Activated T-helper 1 cell treated with anti-CD3 and anti-CD28 coated beads, Interleukin-2, amount 50 U/mL, for 16 hours (primary cell): ENCODE measurements around the gene LSM14B.
"Not testable (repeated sequence)": the region's sequence is repeated elsewhere in the genome, so short reads cannot be mapped to it uniquely, and the experiment has no call there.

Experiments used
- DNase-seq, 2 donors: peaks; one replicate each; pipeline ENCODE4 v3.0.0-alpha.2; 2020; ENCODE audit warnings: low read depth in 1 of 2, low spot score in 1 of 2

The LSM14B gene

GRCh38 chr20:62112368-62112767 is 9.9 kb upstream of the LSM14B start:
- no peak for DNase-seq

GRCh38 chr20:62114894-62115293 is 7.4 kb upstream of the LSM14B start:
- DNase-seq: no peak

GRCh38 chr20:62115800-62116407 is 6.4 kb upstream of the LSM14B start:
- DNase-seq: not testable (repeated sequence)

- no peak for DNase-seq
Measured at GRCh38 chr20:62116558-62117361, 5.5 kb upstream of the LSM14B start.

- DNase-seq: no peak
Measured at GRCh38 chr20:62117362-62117646, 5.0 kb upstream of the LSM14B start.

- DNase-seq: peak; percentile 56 to 58
Measured at GRCh38 chr20:62117658-62118057, 4.6 kb upstream of the LSM14B start.

GRCh38 chr20:62118113-62119043 is 3.9 kb upstream of the LSM14B start:
- DNase-seq: no peak

GRCh38 chr20:62119115-62119514 is 3.2 kb upstream of the LSM14B start:
- DNase-seq: no peak

- no peak for DNase-seq
Measured at GRCh38 chr20:62119591-62120364, 2.5 kb upstream of the LSM14B start.

GRCh38 chr20:62120365-62120762 is 1.9 kb upstream of the LSM14B start:
- DNase-seq: no peak

- no peak for DNase-seq
Measured at GRCh38 chr20:62120990-62121775, 1.1 kb upstream of the LSM14B start.

GRCh38 chr20:62122654-62123449 is 577 bp downstream of the LSM14B start:
- DNase-seq: peak in 1 of 2 donors; percentile 26

GRCh38 chr20:62123450-62124118 is 1.3 kb downstream of the LSM14B start:
- no peak for DNase-seq

GRCh38 chr20:62126141-62126540 is 3.9 kb downstream of the LSM14B start:
- no peak for DNase-seq

GRCh38 chr20:62127799-62128198 is 5.5 kb downstream of the LSM14B start:
- DNase-seq: no peak

- no peak for DNase-seq
Measured at GRCh38 chr20:62128502-62128901, 6.2 kb downstream of the LSM14B start.

GRCh38 chr20:62129731-62130531 is 7.7 kb downstream of the LSM14B start:
- DNase-seq: no peak
